SK-N-SH (cell line): ENCODE measurements around the gene H2BK1. TPM values are rescaled to one million over a fixed set of nuclear protein-coding genes. Genes with fewer than 3 reads are reported as not detected.

Source experiments
- CTCF ChIA-PET: fragments of 300-600, 350-600 bp; formaldehyde crosslinking; extraction: SDS; loops from one replicate; lab custom pipeline; 2021; lab: Yijun Ruan, JAX
- POLR2A ChIA-PET: fragments of 350-600 bp; sonication (Branson Sonifier 250); formaldehyde crosslinking; extraction: SDS; loops from one replicate; lab custom pipeline; 2020; ENCODE audit warnings: antibody characterized with exemption, inconsistent platforms; lab: Yijun Ruan, JAX
- DNase-seq: peaks from one replicate; pipeline ENCODE4 v3.0.0; 2012
- H2AFZ ChIP-seq: fragments of 200-600 bp; sonication (generic); 2 replicates; pipeline ENCODE4 v1.8.1; 2016; ENCODE audit warnings: antibody characterized with exemption, mild to moderate bottlenecking, low read depth
- H3F3A ChIP-seq: fragments of 200-600 bp; sonication (generic); replicated peaks from 2 replicates; pipeline ENCODE3; 2016; ENCODE audit warnings: antibody characterized with exemption, mild to moderate bottlenecking; ENCODE audit not compliant: insufficient read depth
- H3K27ac ChIP-seq, 2 experiments: fragments of 200-500 bp in 1 of 2; fragments of 200-600 bp in 1 of 2; sonication (Bioruptor generic) in 1 of 2; sonication (generic), shearing (Covaris generic) in 1 of 2; 2 replicates each; pipeline versions ENCODE4 v1.5.1 to v1.6.1; 2014 to 2016; ENCODE audit warnings: low read depth in 2 of 2, inconsistent platforms in 1 of 2, low read length in 1 of 2, mild to moderate bottlenecking in 1 of 2, mixed read lengths in 1 of 2
- H3K27me3 ChIP-seq: fragments of 200-600 bp; sonication (generic), shearing (Covaris generic); 2 replicates; pipeline ENCODE4 v1.6.1; 2016; ENCODE audit warnings: mixed run types; ENCODE audit not compliant: insufficient read depth
- H3K36me3 ChIP-seq, 2 experiments: fragments of 200-500 bp in 1 of 2; fragments of 200-600 bp in 1 of 2; sonication (Bioruptor generic) in 1 of 2; sonication (generic) in 1 of 2; replicated peaks in 1 of 2; 2 replicates each; pipeline versions ENCODE3 to v1.5.1; 2014 to 2016; ENCODE audit warnings: low read length in 1 of 2, mild to moderate bottlenecking in 1 of 2; ENCODE audit not compliant: insufficient read depth in 2 of 2, control insufficient read depth in 1 of 2
- H3K4me1 ChIP-seq, 2 experiments: fragments of 200-500 bp in 1 of 2; fragments of 200-600 bp in 1 of 2; sonication (Bioruptor generic) in 1 of 2; sonication (generic), shearing (Covaris generic) in 1 of 2; 2 replicates each; pipeline versions ENCODE4 v1.5.1 to v1.6.1; 2014 to 2016; ENCODE audit warnings: low read depth in 1 of 2, low read length in 1 of 2, mixed run types in 1 of 2; ENCODE audit not compliant: insufficient read depth in 2 of 2, control insufficient read depth in 1 of 2
- H3K4me2 ChIP-seq: fragments of 200-600 bp; sonication (generic), shearing (Covaris generic); 2 replicates; pipeline ENCODE4 v1.6.1; 2017; ENCODE audit warnings: mixed run types
- H3K4me3 ChIP-seq, 2 experiments: fragments of 200-500 bp in 1 of 2; fragments of 200-600 bp in 1 of 2; sonication (Bioruptor generic) in 1 of 2; sonication (generic), shearing (Covaris generic) in 1 of 2; 2 replicates each; pipeline versions ENCODE4 v1.5.1 to v1.8.1; 2014 to 2016; ENCODE audit warnings: low read depth in 2 of 2, inconsistent platforms in 1 of 2, low read length in 1 of 2, mild to moderate bottlenecking in 1 of 2, mixed read lengths in 1 of 2, moderate library complexity in 1 of 2
- H3K79me2 ChIP-seq: fragments of 200-600 bp; sonication (generic); 2 replicates; pipeline ENCODE4 v1.8.1; 2017; ENCODE audit warnings: mild to moderate bottlenecking; ENCODE audit not compliant: insufficient read depth
- H3K9ac ChIP-seq: fragments of 200-600 bp; sonication (generic); 2 replicates; pipeline ENCODE4 v1.6.1; 2017; ENCODE audit warnings: mixed run types
- H3K9me2 ChIP-seq: fragments of 200-600 bp; sonication (generic); 2 replicates; pipeline ENCODE4 v1.6.1; 2017; ENCODE audit warnings: mixed run types
- H3K9me3 ChIP-seq: fragments of 200-600 bp; sonication (generic); 2 replicates; pipeline ENCODE4 v1.6.1; 2017; ENCODE audit warnings: mixed run types, mild to moderate bottlenecking, moderate library complexity
- H4K20me1 ChIP-seq: fragments of 200-600 bp; sonication (generic); 2 replicates; pipeline ENCODE4 v1.6.1; 2017; ENCODE audit warnings: mild to moderate bottlenecking, mixed run types; ENCODE audit not compliant: insufficient read depth
- FOXJ3 ChIP-seq: sonication (generic); formaldehyde crosslinking; IDR thresholded peaks from 2 replicates; pipeline ENCODE4 v1.5.1; 2020; ENCODE audit warnings: mild to moderate bottlenecking, missing genetic modification reagents
- FOXM1 ChIP-seq: IDR thresholded peaks from 2 replicates; pipeline ENCODE4 v1.4.0; 2012; ENCODE audit warnings: low read depth, mild to moderate bottlenecking
- GATA2 ChIP-seq: sonication (generic); formaldehyde crosslinking; IDR thresholded peaks from 2 replicates; pipeline ENCODE4 v1.5.0; 2020; ENCODE audit warnings: mild to moderate bottlenecking, missing genetic modification reagents
- IRF3 ChIP-seq: fragments of 150-350 bp; IDR thresholded peaks from 2 replicates; pipeline ENCODE4 v1.6.1; 2016; ENCODE audit warnings: mild to moderate bottlenecking, low read depth, low read length
- JUND ChIP-seq: IDR thresholded peaks from 2 replicates; pipeline ENCODE4 v1.4.0; 2012
- MAX ChIP-seq: IDR thresholded peaks from 2 replicates; pipeline ENCODE4 v1.4.0; 2012; ENCODE audit warnings: low read depth
- MXI1 ChIP-seq: IDR thresholded peaks from 2 replicates; pipeline ENCODE4 v1.6.1; 2012; ENCODE audit warnings: mild to moderate bottlenecking, low read depth, low read length, improper control_type of control experiment
- RAD21 ChIP-seq: IDR thresholded peaks from 2 replicates; pipeline ENCODE4 v1.6.1; 2012; ENCODE audit warnings: mild to moderate bottlenecking, low read length
- REST ChIP-seq: IDR thresholded peaks from 2 replicates; pipeline ENCODE4 v1.6.1; 2012; ENCODE audit warnings: mild to moderate bottlenecking, low read depth, low read length, moderate library complexity
- RFX5 ChIP-seq: IDR thresholded peaks from 2 replicates; pipeline ENCODE4 v1.6.1; 2012; ENCODE audit warnings: mild to moderate bottlenecking, improper control_type of control experiment, low read length
- SIN3A ChIP-seq: IDR thresholded peaks from 2 replicates; pipeline ENCODE4 v1.6.1; 2012; ENCODE audit warnings: low read depth, mild to moderate bottlenecking, low read length, moderate library complexity, borderline replicate concordance
- TAF1 ChIP-seq: IDR thresholded peaks from 2 replicates; pipeline ENCODE4 v1.6.1; 2012; ENCODE audit warnings: low read depth, mild to moderate bottlenecking, low read length, moderate library complexity, borderline replicate concordance
- TCF12 ChIP-seq: IDR thresholded peaks from 2 replicates; pipeline ENCODE4 v1.4.0; 2012
- TEAD4 ChIP-seq: IDR thresholded peaks from 2 replicates; pipeline ENCODE4 v1.4.0; 2012; ENCODE audit warnings: mild to moderate bottlenecking, borderline replicate concordance; ENCODE audit not compliant: insufficient read depth
- USF2 ChIP-seq: fragments of 150-350 bp; IDR thresholded peaks from 2 replicates; pipeline ENCODE4 v1.6.1; 2017; ENCODE audit warnings: antibody characterized with exemption, low read length, low read depth, borderline replicate concordance
- YY1 ChIP-seq: IDR thresholded peaks from 2 replicates; pipeline ENCODE4 v1.4.0; 2012; ENCODE audit warnings: low read depth, mild to moderate bottlenecking
- WGBS: methylation state at CpG from one replicate; pipeline ENCODE4 v1.1.6; 2017; ENCODE audit warnings: low lambda C conversion rate; 5-methylcytosine and 5-hydroxymethylcytosine counted together
- polyA plus RNA-seq, 3 experiments: library from polyadenylated mRNA; depleted of rRNA; stranded (reverse); fragments of >200 nt; gene quantifications; 2 replicates each; pipeline ENCODE4 v1.2.3, GENCODE V29; 2012

H2BK1 gene
- polyA plus RNA-seq, 1 of the 3 experiments (the other 2 are of a cell fraction) = not detected

- peak; percentile 42 for DNase-seq
- H3K9ac ChIP-seq = peak overlapping the region; percentile 83; the same call in 1 of the 2 replicates
- H3K4me1 ChIP-seq = peaks cover 45 to 59% of the 10 kb centered on the region in 2 experiments
- peak overlapping the region in 1 of 2 experiments; percentile 73; a peak in 1 of 4 replicates for H3K27ac ChIP-seq
- no peaks in the 10 kb centered on the region for H3K9me2 ChIP-seq
- 78% methylated on average over 4 of the region's 4 CpGs for WGBS
- no peak for TF ChIP-seq FOXJ3 (CRISPR knock-in tag)
- no peak for TF ChIP-seq FOXM1
- TF ChIP-seq MAX = no peak
- TF ChIP-seq RAD21 = no peak
- H3K79me2 ChIP-seq = peaks cover 18% of the 10 kb centered on the region
- H3K9me3 ChIP-seq = no peaks in the 10 kb centered on the region
- CTCF ChIA-PET = interaction anchor here (0.7 to 6.2 kb wide), 17 partner anchors 10 to 127 kb away, joined by 3 to 122 read pairs (median 4); partner anchors contain the start of gene CHPF2
- POLR2A ChIA-PET = interaction anchor here (1.6 to 2.1 kb wide), 2 partner anchors 14 kb away, joined by 7 read pairs; partner anchors contain the start of gene CHPF2
- no peaks in the 10 kb centered on the region for H3K27me3 ChIP-seq
- H3K4me3 ChIP-seq = peak overlapping the region; percentile 63 to 91; a peak in 3 of 4 replicates
- H3K4me2 ChIP-seq = peak overlapping the region; percentile 90
- peaks cover 33% of the 10 kb centered on the region for H3F3A ChIP-seq
- peaks cover 16% of the 10 kb centered on the region for H4K20me1 ChIP-seq
- peaks cover 0 to 10% of the 10 kb centered on the region in 2 experiments for H3K36me3 ChIP-seq
- H2AFZ ChIP-seq = no peak overlapping the region
These were observed 36.7 kb upstream of the H2BK1 start for GRCh38 chr7:151246851-151247580.

GRCh38 chr7:151246102-151246850 lies 36.0 kb upstream of the H2BK1 start:
- H2AFZ ChIP-seq = no peak overlapping the region

More at GRCh38 chr7:151246102-151246850, 36.0 kb upstream of the H2BK1 start:
- Histone ChIP-seq H3F3A (peaks cover 36% of the 10 kb centered on the region), H3K9me2 (no peaks in the 10 kb centered on the region), H3K4me2 (peak overlapping the region; percentile 90; the same call in 1 of the 2 replicates), H3K27ac (no peak overlapping the region), H3K9me3 (no peaks in the 10 kb centered on the region), H3K9ac (no peak overlapping the region), H3K4me3 (no peak overlapping the region; a peak in 1 of 4 replicates), H3K36me3 (peaks cover 2 to 18% of the 10 kb centered on the region in 2 experiments), H4K20me1 (peaks cover 16% of the 10 kb centered on the region), H3K4me1 (peaks cover 43 to 57% of the 10 kb centered on the region in 2 experiments), H3K79me2 (peaks cover 18% of the 10 kb centered on the region), H3K27me3 (no peaks in the 10 kb centered on the region)
- DNase-seq = peak; percentile 31
- TF ChIP-seq JUND (no peak), TEAD4 (no peak), IRF3 (no peak), MXI1 (no peak), YY1 (no peak), REST (no peak), RFX5 (no peak), TCF12 (no peak), TAF1 (no peak), FOXM1 (no peak), GATA2 (CRISPR knock-in tag) (no peak), SIN3A (no peak), USF2 (no peak)
- WGBS = 89% methylated on average over 11 of the region's 13 CpGs
- POLR2A ChIA-PET = interaction anchor here (1.6 to 3.7 kb wide), 2 partner anchors 15 to 19 kb away, joined by 7 to 20 read pairs; partner anchors contain the start of gene ABCF2
- CTCF ChIA-PET = interaction anchor here (0.6 to 6.2 kb wide), 27 partner anchors 10 to 348 kb away, joined by 3 to 122 read pairs (median 3); partner anchors contain the start of genes ABCF2 and CHPF2
